K562 (cell line): ENCODE data around the gene TCF25. TPM values are rescaled to one million over a fixed set of nuclear protein-coding genes. Genes with fewer than 3 reads are reported as not detected.

Experiments
- CBFB ChIP-seq: sonication (generic); formaldehyde crosslinking; IDR thresholded peaks from 2 replicates; pipeline ENCODE4 v1.4.0; 2020; ENCODE audit warnings: mild to moderate bottlenecking, missing genetic modification reagents
- DDX20 ChIP-seq: fragments of 450-650 bp; IDR thresholded peaks from 2 replicates; pipeline ENCODE4 v1.6.1; 2016; ENCODE audit warnings: missing genetic modification characterization, low read depth, mild to moderate bottlenecking, missing compliant biosample characterization, moderate library complexity
- FOXA3 ChIP-seq, 2 experiments: fragments of 450-650 bp in 1 of 2; sonication (generic) in 1 of 2; formaldehyde crosslinking; IDR thresholded peaks in 1 of 2; conservative IDR thresholded peaks in 1 of 2; 2 replicates each; pipeline versions ENCODE4 v1.4.0 to v1.8.0; 2020 to 2022; ENCODE audit warnings: mild to moderate bottlenecking in 2 of 2, missing genetic modification reagents in 1 of 2
- FOXP4 ChIP-seq: sonication (generic); formaldehyde crosslinking; IDR thresholded peaks from 2 replicates; pipeline ENCODE4 v1.8.0; 2022; ENCODE audit warnings: mild to moderate bottlenecking, missing genetic modification reagents, borderline replicate concordance
- HES1 ChIP-seq: fragments of 450-650 bp; IDR thresholded peaks from 2 replicates; pipeline ENCODE4 v1.6.1; 2016; ENCODE audit warnings: low read depth, mild to moderate bottlenecking, moderate library complexity
- JUND ChIP-seq, 2 experiments: IDR thresholded peaks; 2 replicates in 1 of 2; 3 replicates in 1 of 2; pipeline ENCODE4 v1.6.1; 2011; ENCODE audit warnings: borderline replicate concordance in 2 of 2, low read depth in 2 of 2, low read length in 2 of 2, improper control_type of control experiment in 1 of 2, missing biosample characterization in 1 of 2, missing genetic modification characterization in 1 of 2, missing genetic modification reagents in 1 of 2
- POLR2G ChIP-seq: fragments of 200-400 bp; formaldehyde crosslinking; IDR thresholded peaks from 2 replicates; pipeline ENCODE4 v1.6.1; 2017; ENCODE audit warnings: low read depth, mild to moderate bottlenecking, antibody characterized with exemption, low read length, moderate library complexity
- POLR3G ChIP-seq: IDR thresholded peaks from 2 replicates; pipeline ENCODE4 v1.6.1; 2011; ENCODE audit not compliant: insufficient read length, insufficient replicate concordance; ENCODE audit errors: extremely low read depth
- PRMT5 ChIP-seq: sonication (generic); formaldehyde crosslinking; IDR thresholded peaks from 2 replicates; pipeline ENCODE4 v1.5.0; 2020; ENCODE audit warnings: missing genetic modification reagents
- PRPF4 ChIP-seq: fragments of 200-400 bp; formaldehyde crosslinking; IDR thresholded peaks from one replicate; pipeline ENCODE4 v1.6.1; 2017; ENCODE audit warnings: low read length, low read depth, mild to moderate bottlenecking; ENCODE audit not compliant: insufficient read depth, poor library complexity, severe bottlenecking
- SMAD3 ChIP-seq: fragments of 450-650 bp; formaldehyde crosslinking; conservative IDR thresholded peaks from 2 replicates; pipeline ENCODE4 v1.4.0; 2020; ENCODE audit warnings: mild to moderate bottlenecking
- SRSF9 ChIP-seq: fragments of 200-400 bp; formaldehyde crosslinking; IDR thresholded peaks from 2 replicates; pipeline ENCODE4 v1.6.1; 2017; ENCODE audit warnings: low read depth, low read length, borderline replicate concordance
- TARDBP ChIP-seq: fragments of 450-650 bp; IDR thresholded peaks from 2 replicates; pipeline ENCODE4 v1.6.1; 2016
- TBP ChIP-seq: optimal IDR thresholded peaks from 2 replicates; pipeline ENCODE3; 2011; ENCODE audit warnings: low read depth, low read length, improper control_type of control experiment
- TOE1 ChIP-seq, 2 experiments: fragments of 450-650 bp in 1 of 2; sonication (generic) in 1 of 2; formaldehyde crosslinking in 1 of 2; IDR thresholded peaks; 2 replicates each; pipeline versions ENCODE4 v1.7.1 to v1.8.0; 2016 to 2022; ENCODE audit warnings: borderline replicate concordance in 2 of 2, mild to moderate bottlenecking in 2 of 2, antibody characterized with exemption in 1 of 2, inconsistent platforms in 1 of 2, low read depth in 1 of 2, missing genetic modification reagents in 1 of 2, moderate library complexity in 1 of 2
- ZBTB26 ChIP-seq: fragments of 450-650 bp; formaldehyde crosslinking; IDR thresholded peaks from 2 replicates; pipeline ENCODE4 v1.4.0; 2022; ENCODE audit warnings: missing genetic modification characterization
- ZEB2 ChIP-seq: fragments of 450-650 bp; IDR thresholded peaks from 2 replicates; pipeline ENCODE4 v1.6.1; 2016
- ZFPM2 ChIP-seq: fragments of 250-450 bp; sonication (Bioruptor Pico); IDR thresholded peaks from 2 replicates; pipeline ENCODE4 v1.5.1; 2022; ENCODE audit warnings: mild to moderate bottlenecking
- ZNF507 ChIP-seq: conservative IDR thresholded peaks from 2 replicates; pipeline ENCODE4 v1.6.1; 2017; ENCODE audit warnings: missing genetic modification characterization, missing compliant biosample characterization
- polyA plus RNA-seq, 8 experiments: library from polyadenylated mRNA; depleted of rRNA in 4 of 8; stranded (reverse) in 5 of 8; unstranded in 3 of 8; fragments of >200 nt; fragmentation: Nextera tagmentation in 2 of 8; fragmentation: Illumina TruSeq in 1 of 8; extraction: Ambion mirVana in 2 of 8; extraction: Trizol in 1 of 8; gene quantifications; 2 replicates each; pipeline versions ENCODE4 v1.2.1 to v1.2.3, GENCODE V29; 2011 to 2014; ENCODE audit warnings: inconsistent platforms in 1 of 8, missing spikeins in 1 of 8
- total RNA-seq, 7 experiments: library from RNA; depleted of rRNA in 6 of 7; stranded (reverse); fragments of >200 nt in 6 of 7; fragmentation: Illumina TruSeq in 2 of 7; extraction: Trizol in 2 of 7; gene quantifications; 2 replicates each; pipeline versions ENCODE4 v1.2.1 to v1.2.3, GENCODE V29; 2011 to 2021; ENCODE audit warnings: low replicate concordance in 1 of 7
- TF ChIP-seq, protein P1 (sequence below): fragments of 250-450 bp; sonication (Bioruptor Pico); IDR thresholded peaks from 2 replicates; pipeline ENCODE4 v1.5.0; 2022; ENCODE audit warnings: mild to moderate bottlenecking

The TCF25 gene
- total and polyA plus RNA-seq, 9 of the 15 experiments (the other 6 are each of a cell fraction or from before 2014, with no cell fraction given) = 9.0 to 154 (median 83.8) TPM

GRCh38 chr16:89918453-89919347 lies 45.3 kb downstream of the TCF25 start, which contains the start of gene MC1R (continued):
- no peak for TF ChIP-seq PRMT5 (CRISPR knock-in tag)
- no peak for TF ChIP-seq DDX20
- no peak for TF ChIP-seq POLR3G
- no peak for TF ChIP-seq SRSF9
- no peak for TF ChIP-seq ZFPM2
- TF ChIP-seq CBFB (CRISPR knock-in tag) = no peak
- no peak for TF ChIP-seq ZEB2
- 0 out of 2 replicates have a peak, but pooled peaks have one; percentile 17 for TF ChIP-seq TOE1 (IDR thresholded peaks at IDR 0.05; ENCODE audit: borderline replicate concordance)
- no peak for TF ChIP-seq TOE1 (CRISPR knock-in tag; IDR thresholded peaks at IDR 0.05; ENCODE audit: borderline replicate concordance, low read depth)
- TF ChIP-seq PRPF4 = no peak
- no peak for TF ChIP-seq TARDBP
- no peak for TF ChIP-seq SMAD3 (CRISPR knock-in tag)
- no peak for TF ChIP-seq ZBTB26 (CRISPR knock-in tag)
- TF ChIP-seq, protein P1, sequence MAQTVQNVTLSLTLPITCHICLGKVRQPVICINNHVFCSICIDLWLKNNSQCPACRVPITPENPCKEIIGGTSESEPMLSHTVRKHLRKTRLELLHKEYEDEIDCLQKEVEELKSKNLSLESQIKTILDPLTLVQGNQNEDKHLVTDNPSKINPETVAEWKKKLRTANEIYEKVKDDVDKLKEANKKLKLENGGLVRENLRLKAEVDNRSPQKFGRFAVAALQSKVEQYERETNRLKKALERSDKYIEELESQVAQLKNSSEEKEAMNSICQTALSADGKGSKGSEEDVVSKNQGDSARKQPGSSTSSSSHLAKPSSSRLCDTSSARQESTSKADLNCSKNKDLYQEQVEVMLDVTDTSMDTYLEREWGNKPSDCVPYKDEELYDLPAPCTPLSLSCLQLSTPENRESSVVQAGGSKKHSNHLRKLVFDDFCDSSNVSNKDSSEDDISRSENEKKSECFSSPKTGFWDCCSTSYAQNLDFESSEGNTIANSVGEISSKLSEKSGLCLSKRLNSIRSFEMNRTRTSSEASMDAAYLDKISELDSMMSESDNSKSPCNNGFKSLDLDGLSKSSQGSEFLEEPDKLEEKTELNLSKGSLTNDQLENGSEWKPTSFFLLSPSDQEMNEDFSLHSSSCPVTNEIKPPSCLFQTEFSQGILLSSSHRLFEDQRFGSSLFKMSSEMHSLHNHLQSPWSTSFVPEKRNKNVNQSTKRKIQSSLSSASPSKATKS (CRISPR knock-in tag) = no peak
- TF ChIP-seq TBP = peak; percentile 13
- no peak for TF ChIP-seq FOXA3 (CRISPR knock-in tag; conservative IDR thresholded peaks at IDR 0.05 in 1 of 2, IDR thresholded peaks at IDR 0.05 in 1 of 2)
- TF ChIP-seq JUND (IDR thresholded peaks at IDR 0.05; ENCODE audit: borderline replicate concordance, low read depth, low read length) = 0 out of 2 replicates have a peak, but pooled peaks have one; percentile 4
- no peak for TF ChIP-seq JUND (tag; IDR thresholded peaks at IDR 0.05; ENCODE audit: borderline replicate concordance, low read depth, low read length)
- no peak for TF ChIP-seq FOXP4 (CRISPR knock-in tag)
- no peak for TF ChIP-seq ZNF507 (tag)
- TF ChIP-seq HES1 = no peak
- TF ChIP-seq POLR2G = peak; percentile 3; the same call in 1 of the 2 replicates
